Adrenal gland (tissue), 5 donors: ENCODE results near the gene GRIK5.

Experiments
- CTCF ChIP-seq, 6 experiments: fragments of 450-650 bp in 4 of 6; fragments of 200-600 bp in 2 of 6; sonication (generic) in 1 of 6; IDR thresholded peaks; 1 replicate in 5 of 6; 2 replicates in 1 of 6; pipeline versions ENCODE4 v1.5.1 to v1.8.0; 2016 to 2021; ENCODE audit warnings: antibody characterized with exemption in 6 of 6, mild to moderate bottlenecking in 2 of 6, moderate library complexity in 1 of 6
- POLR2A ChIP-seq, 2 donors: fragments of 450-650 bp; IDR thresholded peaks; one replicate each; pipeline ENCODE4 v1.6.1; 2017; ENCODE audit warnings: antibody characterized with exemption in 2 of 2, mild to moderate bottlenecking in 2 of 2, moderate library complexity in 1 of 2
- donor health status: DM: no; HTN: no; CAD: no.

GRCh38 chr19:41967054-41967783 lies 102.8 kb downstream of the GRIK5 start:
- no peak for TF ChIP-seq CTCF (IDR thresholded peaks at IDR 0.05)
- no peak for TF ChIP-seq POLR2A (IDR thresholded peaks at IDR 0.05)
